Upper lobe of left lung (tissue), 6 donors: Measurements from ENCODE around the gene TTC34. TPM values are rescaled to one million over a fixed set of nuclear protein-coding genes. Genes with fewer than 3 reads are reported as not detected.
A peak's percentile ranks its signal among the peaks of the same experiment; 100 is the strongest.

Experiments
- ATAC-seq, 2 donors: fragments of 200-7000 bp; cut with Tn5 transposase; one replicate each; pipeline ENCODE4 v1.9.1; 2022; ENCODE audit warnings: mild to moderate bottlenecking in 2 of 2, moderate library complexity in 2 of 2; ENCODE audit not compliant: low FRiP score in 2 of 2
- DNase-seq, 2 donors: peaks; one replicate each; pipeline ENCODE4 v3.0.0-alpha.2; 2019 to 2020
- H3K27ac ChIP-seq, 4 donors: fragments of 200-600 bp; sonication (generic); one replicate each; pipeline ENCODE4 v1.5.1; 2016 to 2019
- H3K27me3 ChIP-seq, 4 donors: fragments of 200-600 bp; sonication (generic); one replicate each; pipeline ENCODE4 v1.5.1; 2017 to 2019
- H3K36me3 ChIP-seq, 4 donors: fragments of 200-600 bp; sonication (generic); one replicate each; pipeline ENCODE4 v1.5.1; 2016 to 2019
- H3K4me1 ChIP-seq, 4 donors: fragments of 200-600 bp; sonication (generic); one replicate each; pipeline ENCODE4 v1.5.1; 2018 to 2019
- H3K4me3 ChIP-seq, 4 donors: fragments of 200-600 bp; sonication (generic); one replicate each; pipeline ENCODE4 v1.5.1; 2017 to 2019; ENCODE audit warnings: mild to moderate bottlenecking in 2 of 4, moderate library complexity in 1 of 4
- H3K9me3 ChIP-seq, 4 donors: fragments of 200-600 bp; sonication (generic); one replicate each; pipeline ENCODE4 v1.5.1; 2018 to 2019
- EP300 ChIP-seq, 4 donors: sonication (generic); formaldehyde crosslinking; IDR thresholded peaks; one replicate each; pipeline ENCODE4 v1.5.1; 2017; ENCODE audit warnings: antibody characterized with exemption in 4 of 4, control low read depth in 2 of 4
- POLR2A ChIP-seq, 4 donors: fragments of 450-650 bp; IDR thresholded peaks; one replicate each; pipeline ENCODE4 v1.5.1; 2016 to 2017; ENCODE audit warnings: antibody characterized with exemption in 4 of 4, mild to moderate bottlenecking in 2 of 4
- POLR2AphosphoS5 ChIP-seq, 2 donors: sonication (generic); formaldehyde crosslinking; IDR thresholded peaks; one replicate each; pipeline ENCODE4 v1.5.1; 2017; ENCODE audit warnings: antibody characterized with exemption in 2 of 2
- WGBS, 2 donors: methylation state at CpG; one replicate each; pipeline ENCODE4 v1.1.5; 2017 to 2018; 5-methylcytosine and 5-hydroxymethylcytosine counted together
- total RNA-seq, 6 donors: library from RNA; depleted of rRNA in 4 of 6; stranded (reverse); fragments of >200 nt in 4 of 6; gene quantifications; one replicate each; pipeline versions ENCODE4 v1.1.0 to v1.2.1, GENCODE V29; 2016 to 2021
- TF ChIP-seq, protein P1 (sequence below), 6 experiments: fragments of 450-650 bp in 4 of 6; fragments of 200-600 bp in 2 of 6; sonication (generic) in 2 of 6; IDR thresholded peaks; one replicate each; pipeline ENCODE4 v1.5.1; 2016 to 2019; ENCODE audit warnings: antibody characterized with exemption in 6 of 6
- donor health status: DM: no; HTN: no; CAD: no; lungs with moderate emphysema.
- donor health status: DM: no; HTN: yes; CAD: no; lungs with severe emphysema.

TTC34 gene
- total RNA-seq, 6 donors from 2014 or later = 0.76 to 4.2 (median 2.1) TPM

GRCh38 chr1:2598329-2598931 is 203.1 kb downstream of the TTC34 start:
- WGBS, 2 donors = 72 to 90% methylated on average over 2 to 3 of the region's 3 CpGs
- no peak for ATAC-seq
- TF ChIP-seq, protein P1, sequence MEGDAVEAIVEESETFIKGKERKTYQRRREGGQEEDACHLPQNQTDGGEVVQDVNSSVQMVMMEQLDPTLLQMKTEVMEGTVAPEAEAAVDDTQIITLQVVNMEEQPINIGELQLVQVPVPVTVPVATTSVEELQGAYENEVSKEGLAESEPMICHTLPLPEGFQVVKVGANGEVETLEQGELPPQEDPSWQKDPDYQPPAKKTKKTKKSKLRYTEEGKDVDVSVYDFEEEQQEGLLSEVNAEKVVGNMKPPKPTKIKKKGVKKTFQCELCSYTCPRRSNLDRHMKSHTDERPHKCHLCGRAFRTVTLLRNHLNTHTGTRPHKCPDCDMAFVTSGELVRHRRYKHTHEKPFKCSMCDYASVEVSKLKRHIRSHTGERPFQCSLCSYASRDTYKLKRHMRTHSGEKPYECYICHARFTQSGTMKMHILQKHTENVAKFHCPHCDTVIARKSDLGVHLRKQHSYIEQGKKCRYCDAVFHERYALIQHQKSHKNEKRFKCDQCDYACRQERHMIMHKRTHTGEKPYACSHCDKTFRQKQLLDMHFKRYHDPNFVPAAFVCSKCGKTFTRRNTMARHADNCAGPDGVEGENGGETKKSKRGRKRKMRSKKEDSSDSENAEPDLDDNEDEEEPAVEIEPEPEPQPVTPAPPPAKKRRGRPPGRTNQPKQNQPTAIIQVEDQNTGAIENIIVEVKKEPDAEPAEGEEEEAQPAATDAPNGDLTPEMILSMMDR (IDR thresholded peaks at IDR 0.05) = no peak
- TF ChIP-seq EP300 (IDR thresholded peaks at IDR 0.05) (no peak), POLR2A (IDR thresholded peaks at IDR 0.05) (no peak), POLR2AphosphoS5 (IDR thresholded peaks at IDR 0.05) (no peak)
- Histone ChIP-seq H3K27ac (no peak overlapping the region), H3K4me1 (peaks cover 8 to 13% (median 12%) of the 10 kb centered on the region in 4 donors), H3K36me3 (no peaks in the 10 kb centered on the region), H3K4me3 (no peak overlapping the region), H3K27me3 (no peaks in the 10 kb centered on the region), H3K9me3 (peaks cover 0 to 4% (median 0%) of the 10 kb centered on the region in 4 donors)
- no peak for DNase-seq

DNA sequence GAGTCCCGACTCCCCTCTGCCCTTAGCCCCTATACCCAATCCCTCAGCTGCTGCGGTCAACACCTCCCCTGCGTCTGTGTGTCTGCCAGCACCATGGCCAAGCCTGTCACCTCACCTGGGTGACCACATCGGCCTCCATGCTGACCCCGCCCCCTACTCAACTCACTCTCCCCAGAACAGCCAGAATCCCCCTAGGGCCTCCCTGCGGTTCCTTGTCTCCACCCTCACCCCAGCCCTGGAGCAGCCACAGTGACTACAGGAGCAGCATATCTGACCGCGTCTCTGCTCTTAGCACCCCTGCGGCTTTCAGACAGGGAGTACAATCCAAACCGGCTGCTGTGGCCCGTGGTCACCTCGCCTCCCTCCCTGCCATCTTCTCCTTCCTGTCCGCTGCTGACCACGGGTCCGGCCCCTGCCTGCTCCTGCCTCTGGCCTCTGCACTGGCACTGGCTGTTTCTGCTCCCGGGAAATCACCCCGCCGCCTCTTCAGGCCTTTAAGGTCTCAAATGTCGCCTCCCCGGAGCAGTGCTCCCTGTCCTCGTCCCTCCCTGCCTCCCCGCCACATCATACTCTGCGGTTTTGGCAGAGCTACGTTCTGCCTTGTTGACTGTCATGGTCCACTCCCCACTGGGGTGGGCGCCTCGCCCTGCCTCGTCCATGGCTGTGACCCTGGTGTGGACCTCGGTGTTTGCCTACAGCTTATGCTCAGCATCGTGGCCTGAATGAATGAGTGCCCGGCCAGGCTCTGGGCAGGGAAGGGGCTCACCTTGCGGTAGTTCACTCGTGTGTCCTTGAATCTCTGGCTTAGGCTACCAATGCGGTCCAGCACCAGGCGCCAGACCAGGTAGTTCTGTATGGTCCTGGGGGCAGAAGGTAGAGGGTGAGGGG is 203.8 kb downstream of the TTC34 start:
- peaks cover 11 to 21% (median 17%) of the 10 kb centered on the region in 4 donors for H3K4me1 ChIP-seq
- DNase-seq = peak in 1 of 2 donors; percentile 64
- H3K9me3 ChIP-seq = peaks cover 0 to 4% (median 0%) of the 10 kb centered on the region in 4 donors
- no peak for TF ChIP-seq POLR2AphosphoS5 (IDR thresholded peaks at IDR 0.05)
- no peak for TF ChIP-seq POLR2A (IDR thresholded peaks at IDR 0.05)
- TF ChIP-seq EP300 (IDR thresholded peaks at IDR 0.05) = no peak
- TF ChIP-seq, protein P1 (IDR thresholded peaks at IDR 0.05) = no peak
- H3K36me3 ChIP-seq = no peaks in the 10 kb centered on the region
- WGBS, 2 donors = 75 to 79% methylated on average over 24 to 34 of the region's 34 CpGs
- ATAC-seq = no peak
- H3K27me3 ChIP-seq = no peaks in the 10 kb centered on the region
- H3K27ac ChIP-seq = no peak overlapping the region
- H3K4me3 ChIP-seq = no peak overlapping the region

DNA sequence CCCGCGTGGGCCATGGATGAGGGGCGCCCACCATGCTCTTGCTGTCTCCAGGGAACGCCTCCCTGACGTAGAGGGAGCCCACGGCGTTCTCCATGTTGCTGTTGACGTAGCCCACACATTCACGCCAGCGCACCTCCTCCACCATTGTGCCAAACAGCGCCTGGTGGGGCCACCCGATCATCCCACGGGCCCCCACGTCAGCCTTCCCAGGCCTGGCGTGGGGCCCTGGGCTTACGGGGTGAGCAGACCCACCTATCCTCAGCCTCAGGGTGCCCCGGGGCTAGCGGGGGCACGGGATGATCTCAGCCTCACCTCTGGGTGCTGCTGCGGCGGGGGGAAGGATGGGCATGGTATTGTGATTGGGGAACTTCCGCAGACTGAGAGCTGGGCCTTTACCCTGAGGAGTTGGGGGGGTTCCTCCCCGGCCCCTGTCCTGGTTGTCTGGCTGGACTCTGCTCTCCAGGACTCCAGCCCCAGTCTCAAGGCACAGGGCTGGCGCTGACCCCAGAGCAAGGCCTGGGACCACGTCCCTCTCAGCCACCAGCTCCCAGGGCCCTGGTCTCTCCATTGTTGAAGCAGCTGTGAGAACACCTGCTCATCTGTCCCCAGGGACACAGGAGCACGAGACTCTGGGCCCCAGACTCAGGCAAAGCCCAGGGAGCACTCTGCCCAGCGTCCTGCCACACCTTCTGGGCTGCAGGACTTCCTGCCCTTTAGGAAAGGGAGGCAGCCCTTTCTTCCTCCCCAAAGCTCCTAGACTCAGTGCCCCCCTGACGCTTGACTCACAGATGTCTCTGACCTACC is 204.8 kb downstream of the TTC34 start:
- DNase-seq = peak in 1 of 2 donors; percentile 70
- Histone ChIP-seq H3K36me3 (no peaks in the 10 kb centered on the region), H3K27ac (no peak overlapping the region), H3K9me3 (peaks cover 0 to 4% (median 0%) of the 10 kb centered on the region in 4 donors), H3K4me3 (no peak overlapping the region), H3K27me3 (no peaks in the 10 kb centered on the region), H3K4me1 (peaks cover 13 to 23% (median 18%) of the 10 kb centered on the region in 4 donors)
- 88 to 95% methylated on average over 1 to 26 of the region's 28 CpGs for WGBS, 2 donors
- TF ChIP-seq EP300 (IDR thresholded peaks at IDR 0.05) (no peak), POLR2A (IDR thresholded peaks at IDR 0.05) (no peak), POLR2AphosphoS5 (IDR thresholded peaks at IDR 0.05) (no peak)
- TF ChIP-seq, protein P1 (IDR thresholded peaks at IDR 0.05) = no peak
- ATAC-seq = no peak

DNA sequence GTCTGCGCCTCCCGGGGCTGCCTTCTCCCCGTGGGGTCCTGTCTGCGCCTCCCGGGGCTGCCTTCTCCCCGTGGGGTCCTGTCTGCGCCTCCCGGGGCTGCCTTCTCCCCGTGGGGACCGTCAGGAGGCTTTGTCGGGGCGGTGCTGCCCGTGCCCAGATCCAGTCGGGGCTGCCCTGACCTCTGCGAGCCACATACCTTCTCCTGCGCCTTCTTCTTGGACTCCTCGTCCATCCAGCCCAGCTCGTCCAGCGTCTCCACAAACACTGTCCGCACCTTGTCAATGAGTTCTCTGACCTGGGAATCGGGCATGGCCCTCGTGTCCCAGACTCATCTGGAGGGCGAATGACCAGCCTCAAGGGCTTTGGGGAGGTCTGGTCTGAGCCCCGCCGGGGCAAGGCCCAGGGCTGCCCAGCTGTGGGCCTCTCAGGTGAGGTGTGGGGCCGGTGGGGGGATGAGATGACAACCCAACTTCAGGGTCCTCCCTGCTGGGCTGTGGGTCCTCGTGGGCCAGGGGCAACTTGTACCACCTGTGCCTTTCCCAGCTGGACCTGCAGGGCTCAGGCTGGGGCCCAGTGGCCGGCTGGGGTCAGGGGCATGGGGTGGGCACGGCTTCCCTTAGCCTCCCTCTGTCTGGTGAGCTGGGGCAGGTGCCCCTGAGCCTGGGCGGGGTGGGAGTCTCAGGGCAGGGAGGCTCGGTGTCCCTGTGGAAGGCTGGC is 205.5 kb downstream of the TTC34 start:
- peaks cover 0 to 4% (median 0%) of the 10 kb centered on the region in 4 donors for H3K9me3 ChIP-seq
- no peak overlapping the region for H3K4me3 ChIP-seq
- 92% methylated on average over 21 to 27 of the region's 31 CpGs for WGBS, 2 donors
- peaks cover 13 to 23% (median 18%) of the 10 kb centered on the region in 4 donors for H3K4me1 ChIP-seq
- DNase-seq (peak in 1 of 2 donors; percentile 77), ATAC-seq (no peak)
- no peak overlapping the region for H3K27ac ChIP-seq
- H3K36me3 ChIP-seq = no peaks in the 10 kb centered on the region
- no peaks in the 10 kb centered on the region for H3K27me3 ChIP-seq
- no peak for TF ChIP-seq POLR2A (IDR thresholded peaks at IDR 0.05)
- TF ChIP-seq, protein P1 (IDR thresholded peaks at IDR 0.05) = no peak
- no peak for TF ChIP-seq EP300 (IDR thresholded peaks at IDR 0.05)
- no peak for TF ChIP-seq POLR2AphosphoS5 (IDR thresholded peaks at IDR 0.05)
